ENCODE results near the gene EEFSEC. TPM values are rescaled to one million over a fixed set of nuclear protein-coding genes. Genes with fewer than 3 reads are reported as not detected.

The EEFSEC gene
- total RNA-seq, 2 experiments from 2014 or later = 17.7 to 25.3 TPM

- no peak overlapping the region for H3K4me2 ChIP-seq (ENCODE audit: low read length)
- H3K4me3 ChIP-seq (ENCODE audit: low read depth, low read length, poor library complexity, severe bottlenecking) = no peak overlapping the region
- H3K36me3 ChIP-seq (ENCODE audit: insufficient read depth, low read length) = no peaks in the 10 kb centered on the region
- H3K4me1 ChIP-seq (ENCODE audit: insufficient read depth, low read length, poor library complexity, severe bottlenecking) = no peaks in the 10 kb centered on the region
- no peak overlapping the region for H2AFZ ChIP-seq (ENCODE audit: low read length)
- BruUV-seq (replicated peaks) = no TSS peak
- intact Hi-C loops (cut with micrococcal nuclease; ENCODE audit: unreplicated experiment) = no loop called here
- no peaks in the 10 kb centered on the region for H3K9me2 ChIP-seq (ENCODE audit: insufficient read depth, low read length)
- no peak overlapping the region for H3K27ac ChIP-seq (ENCODE audit: low read depth, low read length, poor library complexity, severe bottlenecking)
- ChIA-PET CTCF (ENCODE audit: unreplicated experiment) (no interaction called here), POLR2A (no interaction called here)
- H3K9me3 ChIP-seq (ENCODE audit: low read length) = no peaks in the 10 kb centered on the region
- no peak for DNase-seq (ENCODE audit: low spot score)
- H3K79me2 ChIP-seq (ENCODE audit: insufficient read depth, low read depth, low read length) = no peaks in the 10 kb centered on the region
- H4K20me1 ChIP-seq (ENCODE audit: insufficient read depth, low read length) = no peaks in the 10 kb centered on the region
- TF ChIP-seq EZH2phosphoT487 (IDR thresholded peaks at IDR 0.05; ENCODE audit: borderline replicate concordance, low read depth, low read length) (no peak), CTCF (conservative IDR thresholded peaks at IDR 0.05; ENCODE audit: low read length) (no peak)
These were observed 123.4 kb downstream of the EEFSEC start for GRCh38 chr3:128276577-128277183.

GRCh38 chr3:128277378-128278069, 124.2 kb downstream of the EEFSEC start:
- BruUV-seq (replicated peaks) = no TSS peak
- TF ChIP-seq EZH2phosphoT487 (IDR thresholded peaks at IDR 0.05; ENCODE audit: borderline replicate concordance, low read depth, low read length) (no peak), CTCF (conservative IDR thresholded peaks at IDR 0.05; ENCODE audit: low read length) (no peak)
- DNase-seq (ENCODE audit: low spot score) = no peak
- Histone ChIP-seq H3K4me3 (ENCODE audit: low read depth, low read length, poor library complexity, severe bottlenecking) (no peak overlapping the region), H3K36me3 (ENCODE audit: insufficient read depth, low read length) (no peaks in the 10 kb centered on the region), H3K27ac (ENCODE audit: low read depth, low read length, poor library complexity, severe bottlenecking) (no peak overlapping the region), H4K20me1 (ENCODE audit: insufficient read depth, low read length) (no peaks in the 10 kb centered on the region), H3K4me2 (ENCODE audit: low read length) (no peak overlapping the region), H2AFZ (ENCODE audit: low read length) (no peak overlapping the region), H3K9me3 (ENCODE audit: low read length) (no peaks in the 10 kb centered on the region), H3K79me2 (ENCODE audit: insufficient read depth, low read depth, low read length) (no peaks in the 10 kb centered on the region), H3K9me2 (ENCODE audit: insufficient read depth, low read length) (no peaks in the 10 kb centered on the region), H3K4me1 (ENCODE audit: insufficient read depth, low read length, poor library complexity, severe bottlenecking) (no peaks in the 10 kb centered on the region)
- intact Hi-C loops (cut with micrococcal nuclease; ENCODE audit: unreplicated experiment) = no loop called here
- ChIA-PET POLR2A (interaction anchor here (1.1 kb wide), 1 partner anchor 9 kb away, joined by 3 read pairs; no protein-coding TSS in a partner anchor), CTCF (ENCODE audit: unreplicated experiment) (no interaction called here)

GRCh38 chr3:128278130-128278529, 124.8 kb downstream of the EEFSEC start:
- intact Hi-C loops (cut with micrococcal nuclease; ENCODE audit: unreplicated experiment) = no loop called here
- no peak overlapping the region for H3K4me3 ChIP-seq (ENCODE audit: low read depth, low read length, poor library complexity, severe bottlenecking)
- H3K4me1 ChIP-seq (ENCODE audit: insufficient read depth, low read length, poor library complexity, severe bottlenecking) = no peaks in the 10 kb centered on the region
- CTCF ChIA-PET (ENCODE audit: unreplicated experiment) = no interaction called here
- H2AFZ ChIP-seq (ENCODE audit: low read length) = no peak overlapping the region
- no peaks in the 10 kb centered on the region for H4K20me1 ChIP-seq (ENCODE audit: insufficient read depth, low read length)
- H3K4me2 ChIP-seq (ENCODE audit: low read length) = no peak overlapping the region
- POLR2A ChIA-PET = interaction anchor here (1.1 kb wide), 1 partner anchor 10 kb away, joined by 3 read pairs; no protein-coding TSS in a partner anchor
- H3K79me2 ChIP-seq (ENCODE audit: insufficient read depth, low read depth, low read length) = no peaks in the 10 kb centered on the region
- BruUV-seq (replicated peaks) = no TSS peak
- H3K27ac ChIP-seq (ENCODE audit: low read depth, low read length, poor library complexity, severe bottlenecking) = no peak overlapping the region
- TF ChIP-seq EZH2phosphoT487 (IDR thresholded peaks at IDR 0.05; ENCODE audit: borderline replicate concordance, low read depth, low read length) (no peak), CTCF (conservative IDR thresholded peaks at IDR 0.05; ENCODE audit: low read length) (no peak)
- H3K9me2 ChIP-seq (ENCODE audit: insufficient read depth, low read length) = no peaks in the 10 kb centered on the region
- no peak for DNase-seq (ENCODE audit: low spot score)
- no peaks in the 10 kb centered on the region for H3K36me3 ChIP-seq (ENCODE audit: insufficient read depth, low read length)
- H3K9me3 ChIP-seq (ENCODE audit: low read length) = no peaks in the 10 kb centered on the region

All from OCI-LY7 (cell line).